ENCODE measurements around the gene ZNF579. TPM values are rescaled to one million over a fixed set of nuclear protein-coding genes. Genes with fewer than 3 reads are reported as not detected.

The ZNF579 gene
- total and polyA plus RNA-seq, 2 donors (not counting 3 experiments of a cell fraction or from before 2014, with no cell fraction given): 11.6 to 15.7 TPM

DNA sequence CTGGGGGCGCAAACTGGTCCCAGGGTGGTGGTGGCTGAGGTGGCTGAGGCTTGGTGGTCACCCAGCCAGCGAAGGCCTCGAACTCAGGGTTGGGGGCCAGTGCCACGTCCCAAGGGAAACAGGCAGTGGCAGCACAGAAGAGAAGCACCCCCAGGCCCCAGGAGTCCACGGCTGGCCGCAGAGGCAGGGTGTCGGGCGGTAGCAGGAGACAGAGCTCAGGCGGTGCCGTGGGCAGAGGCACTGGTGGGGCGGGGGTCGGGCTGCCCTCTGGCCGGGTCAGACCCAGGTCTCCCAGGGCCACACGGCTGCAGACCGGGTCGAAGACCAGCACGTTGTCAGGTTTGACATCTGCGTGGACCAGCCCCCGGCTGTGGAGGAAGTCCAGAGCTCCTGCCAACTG, 39.6 kb downstream of the ZNF579 start:
- dilution Hi-C loops (cut with MboI; ENCODE audit: extremely low pct_ligation_motif_present, low sequenced_read_pairs): no loop called here
- BruUV-seq (replicated peaks): no TSS peak
- H3K36me3 ChIP-seq (ENCODE audit: control insufficient read depth in 2 of 2, extremely low read depth in 1 of 2, insufficient read depth in 2 of 2, low read length in 2 of 2): no peaks in the 10 kb centered on the region
- CTCF ChIA-PET: interaction anchor here (0.8 to 1.3 kb wide), 2 partner anchors 12 to 73 kb away, joined by 3 read pairs; no protein-coding TSS in a partner anchor
- DNase-seq (ENCODE audit: low read depth, low spot score) (no peak), FAIRE-seq (no peak)
- H3K9ac ChIP-seq (replicated peaks; ENCODE audit: extremely low read depth, insufficient read depth, low read length): no peak overlapping the region
- H4K20me1 ChIP-seq (replicated peaks; ENCODE audit: control insufficient read depth, extremely low read depth, insufficient read depth, low read length): no peaks in the 10 kb centered on the region
- no peaks in the 10 kb centered on the region for H3K9me1 ChIP-seq (replicated peaks; ENCODE audit: control insufficient read depth, extremely low read depth, insufficient read depth, low read length)
- H3K79me2 ChIP-seq (ENCODE audit: control insufficient read depth, insufficient read depth, low read length): no peaks in the 10 kb centered on the region
- POLR2A ChIA-PET: no interaction called here
- no peak overlapping the region for H3K27ac ChIP-seq (ENCODE audit: insufficient read depth, low read depth, low read length)
- intact Hi-C loops (cut with micrococcal nuclease): no loop called here
- H3K4me1 ChIP-seq (ENCODE audit: control insufficient read depth, extremely low read depth, insufficient read depth, low read length): no peaks in the 10 kb centered on the region
- no peak overlapping the region for H2AFZ ChIP-seq (ENCODE audit: low read depth, low read length)
- no peak for TF ChIP-seq GATA2 (IDR thresholded peaks at IDR 0.05; ENCODE audit: insufficient read depth, insufficient read length, low read depth, low read length)
- no peaks in the 10 kb centered on the region for H3K27me3 ChIP-seq (ENCODE audit: control insufficient read depth in 2 of 2, insufficient read depth in 2 of 2, low read length in 2 of 2)
- no peak overlapping the region for H3K4me3 ChIP-seq (replicated peaks in 1 of 3; ENCODE audit: insufficient read depth in 1 of 3, low read depth in 1 of 3, low read length in 3 of 3)
- no peak overlapping the region for H3K4me2 ChIP-seq (ENCODE audit: insufficient read depth, low read length)
- H3K9me3 ChIP-seq (replicated peaks; ENCODE audit: control insufficient read depth, insufficient read depth, low read length): no peaks in the 10 kb centered on the region

DNA sequence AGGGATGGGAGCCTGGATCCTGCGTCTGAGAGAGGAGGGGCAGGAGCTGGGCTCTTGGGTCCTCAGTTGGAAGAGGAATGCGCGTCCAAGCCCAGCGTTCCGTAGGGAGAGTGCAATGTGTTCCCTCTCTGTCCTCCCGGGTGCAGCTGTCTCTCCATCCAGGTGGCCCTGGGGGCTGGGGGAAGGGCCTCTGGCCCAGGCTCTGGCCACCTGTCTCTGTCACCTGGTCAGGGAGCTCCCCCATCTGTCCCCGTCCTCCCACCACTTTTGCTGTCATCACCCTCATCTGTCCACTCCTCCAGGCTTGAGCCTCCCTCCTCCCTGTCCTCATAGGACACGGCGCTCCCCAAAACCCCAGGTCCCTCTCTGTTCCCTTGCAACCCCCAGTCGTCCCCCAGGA, 40.0 kb downstream of the ZNF579 start:
- H3K4me2 ChIP-seq (ENCODE audit: insufficient read depth, low read length): no peak overlapping the region
- H3K9me3 ChIP-seq (replicated peaks; ENCODE audit: control insufficient read depth, insufficient read depth, low read length): no peaks in the 10 kb centered on the region
- no peaks in the 10 kb centered on the region for H3K36me3 ChIP-seq (ENCODE audit: control insufficient read depth in 2 of 2, extremely low read depth in 1 of 2, insufficient read depth in 2 of 2, low read length in 2 of 2)
- H3K4me3 ChIP-seq (replicated peaks in 1 of 3; ENCODE audit: insufficient read depth in 1 of 3, low read depth in 1 of 3, low read length in 3 of 3): no peak overlapping the region
- no peak overlapping the region for H3K9ac ChIP-seq (replicated peaks; ENCODE audit: extremely low read depth, insufficient read depth, low read length)
- no peak overlapping the region for H3K27ac ChIP-seq (ENCODE audit: insufficient read depth, low read depth, low read length)
- H2AFZ ChIP-seq (ENCODE audit: low read depth, low read length): no peak overlapping the region
- dilution Hi-C loops (cut with MboI; ENCODE audit: extremely low pct_ligation_motif_present, low sequenced_read_pairs): no loop called here
- intact Hi-C loops (cut with micrococcal nuclease): no loop called here
- TF ChIP-seq FOS (IDR thresholded peaks at IDR 0.05; ENCODE audit: borderline replicate concordance, insufficient read depth, low read length): no peak
- TF ChIP-seq, protein P1, sequence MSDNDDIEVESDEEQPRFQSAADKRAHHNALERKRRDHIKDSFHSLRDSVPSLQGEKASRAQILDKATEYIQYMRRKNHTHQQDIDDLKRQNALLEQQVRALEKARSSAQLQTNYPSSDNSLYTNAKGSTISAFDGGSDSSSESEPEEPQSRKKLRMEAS (IDR thresholded peaks at IDR 0.05; ENCODE audit: insufficient read depth, insufficient read length): no peak
- no peak for TF ChIP-seq POLR2AphosphoS5 (IDR thresholded peaks at IDR 0.05; ENCODE audit: insufficient read depth, low read depth, low read length)
- no peak for TF ChIP-seq GATA2 (IDR thresholded peaks at IDR 0.05; ENCODE audit: insufficient read depth, insufficient read length, low read depth, low read length)
- no peaks in the 10 kb centered on the region for H3K27me3 ChIP-seq (ENCODE audit: control insufficient read depth in 2 of 2, insufficient read depth in 2 of 2, low read length in 2 of 2)
- no peaks in the 10 kb centered on the region for H3K4me1 ChIP-seq (ENCODE audit: control insufficient read depth, extremely low read depth, insufficient read depth, low read length)
- H3K9me1 ChIP-seq (replicated peaks; ENCODE audit: control insufficient read depth, extremely low read depth, insufficient read depth, low read length): no peaks in the 10 kb centered on the region
- no peaks in the 10 kb centered on the region for H3K79me2 ChIP-seq (ENCODE audit: control insufficient read depth, insufficient read depth, low read length)
- FAIRE-seq: no peak
- no peaks in the 10 kb centered on the region for H4K20me1 ChIP-seq (replicated peaks; ENCODE audit: control insufficient read depth, extremely low read depth, insufficient read depth, low read length)
- POLR2A ChIA-PET: no interaction called here
- BruUV-seq (replicated peaks): no TSS peak
- DNase-seq (ENCODE audit: low read depth, low spot score): no peak
- CTCF ChIA-PET: interaction anchor here (0.8 kb wide), 1 partner anchor 13 kb away, joined by 3 read pairs; no protein-coding TSS in a partner anchor
